MM.1S (cell line): ENCODE measurements around the gene GMPR2.

ENCODE experiments used
- DNase-seq: peaks from one replicate; pipeline ENCODE4 v3.0.0-alpha.2; 2015
- H2AFZ ChIP-seq: fragments of 300-600 bp; sonication (generic); 2 replicates; pipeline ENCODE4 v1.6.0; 2016; ENCODE audit warnings: antibody characterized with exemption, low read length
- H3F3A ChIP-seq: fragments of 300-600 bp; sonication (generic); 2 replicates; pipeline ENCODE4 v1.6.1; 2016; ENCODE audit warnings: mild to moderate bottlenecking, antibody characterized with exemption, low read length, moderate library complexity, mixed read lengths; ENCODE audit not compliant: insufficient read depth
- H3K27ac ChIP-seq: fragments of 300-600 bp; sonication (generic); 2 replicates; pipeline ENCODE4 v1.5.1; 2016; ENCODE audit warnings: mild to moderate bottlenecking, low read length
- H3K27me3 ChIP-seq: fragments of 300-600 bp; sonication (generic); replicated peaks from 2 replicates; pipeline ENCODE4 v1.6.0; 2016; ENCODE audit warnings: low read length; ENCODE audit not compliant: insufficient read depth
- H3K36me3 ChIP-seq: fragments of 300-600 bp; sonication (generic); replicated peaks from 2 replicates; pipeline ENCODE4 v1.6.1; 2016; ENCODE audit warnings: mild to moderate bottlenecking, low read length, mixed read lengths; ENCODE audit not compliant: insufficient read depth
- H3K4me1 ChIP-seq: fragments of 300-600 bp; sonication (generic); 2 replicates; pipeline ENCODE4 v1.6.1; 2016; ENCODE audit warnings: low read length, mixed read lengths
- H3K4me2 ChIP-seq: fragments of 300-600 bp; sonication (generic); 2 replicates; pipeline ENCODE4 v1.6.0; 2016; ENCODE audit warnings: low read depth, low read length
- H3K4me3 ChIP-seq: fragments of 300-600 bp; sonication (generic); 2 replicates; pipeline ENCODE4 v1.5.1; 2016; ENCODE audit warnings: low read length, mixed read lengths
- H3K79me2 ChIP-seq: fragments of 300-600 bp; sonication (generic); 2 replicates; pipeline ENCODE4 v1.6.1; 2016; ENCODE audit warnings: mixed run types, low read length, mixed read lengths
- H3K9ac ChIP-seq: fragments of 300-600 bp; sonication (generic); 2 replicates; pipeline ENCODE4 v1.6.1; 2016; ENCODE audit warnings: low read length, mixed read lengths
- H3K9me2 ChIP-seq: fragments of 300-600 bp; sonication (generic); replicated peaks from 2 replicates; pipeline ENCODE4 v1.6.1; 2016; ENCODE audit warnings: mild to moderate bottlenecking, low read length, mixed read lengths; ENCODE audit not compliant: insufficient read depth
- H3K9me3 ChIP-seq: fragments of 300-600 bp; sonication (generic); replicated peaks from 2 replicates; pipeline ENCODE4 v1.6.1; 2016; ENCODE audit warnings: mild to moderate bottlenecking, low read length, mixed read lengths; ENCODE audit not compliant: insufficient read depth
- H4K20me1 ChIP-seq: fragments of 300-600 bp; sonication (generic); 2 replicates; pipeline ENCODE4 v1.6.1; 2016; ENCODE audit warnings: mild to moderate bottlenecking, low read length, moderate library complexity, mixed read lengths; ENCODE audit not compliant: insufficient read depth
- CTCF ChIP-seq: fragments of 300-600 bp; sonication (generic); IDR thresholded peaks from 2 replicates; pipeline ENCODE4 v1.5.1; 2016; ENCODE audit warnings: antibody characterized with exemption, low read length, mixed read lengths
- EZH2 ChIP-seq: fragments of 300-600 bp; sonication (generic); optimal IDR thresholded peaks from 2 replicates; pipeline ENCODE3; 2017; ENCODE audit warnings: low read depth, mild to moderate bottlenecking, antibody characterized with exemption, low read length, mixed read lengths
- EZH2phosphoT487 ChIP-seq: fragments of 300-600 bp; sonication (generic); IDR thresholded peaks from 2 replicates; pipeline ENCODE4 v1.6.1; 2018; ENCODE audit warnings: antibody characterized with exemption, low read length

Gene GMPR2

DNA sequence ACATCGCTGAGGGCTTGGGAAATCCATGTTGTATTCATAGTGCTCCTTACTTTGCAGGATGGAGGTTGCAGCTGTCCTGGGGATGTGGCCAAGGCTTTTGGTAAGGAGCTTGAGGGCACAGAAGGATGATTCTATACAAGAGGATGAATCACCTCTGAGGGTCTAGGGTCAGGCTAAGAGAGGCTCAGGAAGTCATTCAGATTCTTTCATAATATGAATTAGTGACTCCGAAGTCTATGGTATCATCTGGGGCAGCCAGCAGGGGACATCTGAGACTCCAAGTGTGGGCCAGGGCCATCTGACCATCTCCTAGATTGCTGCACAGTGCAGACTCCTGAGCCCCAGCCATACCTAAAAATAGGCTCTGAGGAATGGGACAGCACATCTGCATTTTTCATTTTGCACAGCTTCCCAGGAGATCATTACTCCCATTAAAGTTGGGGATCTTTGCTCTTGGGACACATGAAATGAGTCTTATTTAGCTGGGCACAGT lies 4.8 kb downstream of the GMPR2 start:
- H3K9me2 ChIP-seq: no peaks in the 10 kb centered on the region
- DNase-seq: no peak
- no peaks in the 10 kb centered on the region for H3K36me3 ChIP-seq
- no peaks in the 10 kb centered on the region for H3K27me3 ChIP-seq
- TF ChIP-seq EZH2: no peak
- no peak for TF ChIP-seq EZH2phosphoT487
- TF ChIP-seq CTCF: no peak
- H4K20me1 ChIP-seq: no peaks in the 10 kb centered on the region
- no peaks in the 10 kb centered on the region for H3F3A ChIP-seq
- no peak overlapping the region for H2AFZ ChIP-seq
- no peak overlapping the region for H3K9ac ChIP-seq
- peaks cover 33% of the 10 kb centered on the region for H3K79me2 ChIP-seq
- H3K4me1 ChIP-seq: peaks cover 10% of the 10 kb centered on the region
- no peaks in the 10 kb centered on the region for H3K9me3 ChIP-seq
- H3K4me3 ChIP-seq: no peak overlapping the region
- H3K4me2 ChIP-seq: no peak overlapping the region
- H3K27ac ChIP-seq: no peak overlapping the region

- Histone ChIP-seq H3F3A (peaks cover 6% of the 10 kb centered on the region; the same call in 1 of the 2 replicates), H2AFZ (no peak overlapping the region), H3K27me3 (no peaks in the 10 kb centered on the region), H3K4me3 (no peak overlapping the region), H3K79me2 (peaks cover 32% of the 10 kb centered on the region), H3K9me3 (no peaks in the 10 kb centered on the region), H3K4me2 (no peak overlapping the region), H3K27ac (no peak overlapping the region), H4K20me1 (no peaks in the 10 kb centered on the region), H3K4me1 (peaks cover 10% of the 10 kb centered on the region), H3K9ac (no peak overlapping the region), H3K36me3 (no peaks in the 10 kb centered on the region), H3K9me2 (no peaks in the 10 kb centered on the region)
- no peak for TF ChIP-seq EZH2
- no peak for TF ChIP-seq CTCF
- no peak for TF ChIP-seq EZH2phosphoT487
- DNase-seq: no peak
These were observed 5.4 kb downstream of the GMPR2 start for GRCh38 chr14:24238123-24238522.

- no peak overlapping the region for H3K4me2 ChIP-seq
- no peaks in the 10 kb centered on the region for H3K36me3 ChIP-seq
- H3K4me1 ChIP-seq: peaks cover 10% of the 10 kb centered on the region
- no peak overlapping the region for H3K4me3 ChIP-seq
- TF ChIP-seq CTCF (no peak), EZH2phosphoT487 (no peak), EZH2 (no peak)
- no peak overlapping the region for H3K9ac ChIP-seq
- H3K27me3 ChIP-seq: no peaks in the 10 kb centered on the region
- H3K9me3 ChIP-seq: no peaks in the 10 kb centered on the region
- DNase-seq: no peak
- H3K9me2 ChIP-seq: no peaks in the 10 kb centered on the region
- no peak overlapping the region for H3K27ac ChIP-seq
- no peak overlapping the region for H2AFZ ChIP-seq
- no peaks in the 10 kb centered on the region for H4K20me1 ChIP-seq
- H3F3A ChIP-seq: peaks cover 10% of the 10 kb centered on the region; the same call in 1 of the 2 replicates
- H3K79me2 ChIP-seq: peaks cover 27% of the 10 kb centered on the region
These were observed 5.9 kb downstream of the GMPR2 start for GRCh38 chr14:24238527-24239037.
